ENCODE data around the gene RNF111. TPM values are rescaled to one million over a fixed set of nuclear protein-coding genes. Genes with fewer than 3 reads are reported as not detected.
A peak's percentile ranks its signal among the peaks of the same experiment; 100 is the strongest.

The RNF111 gene
- total and polyA plus RNA-seq, 9 of the 15 experiments (the other 6 are each of a cell fraction or from before 2014, with no cell fraction given): 7.9 to 26.0 (median 14.4) TPM

DNA sequence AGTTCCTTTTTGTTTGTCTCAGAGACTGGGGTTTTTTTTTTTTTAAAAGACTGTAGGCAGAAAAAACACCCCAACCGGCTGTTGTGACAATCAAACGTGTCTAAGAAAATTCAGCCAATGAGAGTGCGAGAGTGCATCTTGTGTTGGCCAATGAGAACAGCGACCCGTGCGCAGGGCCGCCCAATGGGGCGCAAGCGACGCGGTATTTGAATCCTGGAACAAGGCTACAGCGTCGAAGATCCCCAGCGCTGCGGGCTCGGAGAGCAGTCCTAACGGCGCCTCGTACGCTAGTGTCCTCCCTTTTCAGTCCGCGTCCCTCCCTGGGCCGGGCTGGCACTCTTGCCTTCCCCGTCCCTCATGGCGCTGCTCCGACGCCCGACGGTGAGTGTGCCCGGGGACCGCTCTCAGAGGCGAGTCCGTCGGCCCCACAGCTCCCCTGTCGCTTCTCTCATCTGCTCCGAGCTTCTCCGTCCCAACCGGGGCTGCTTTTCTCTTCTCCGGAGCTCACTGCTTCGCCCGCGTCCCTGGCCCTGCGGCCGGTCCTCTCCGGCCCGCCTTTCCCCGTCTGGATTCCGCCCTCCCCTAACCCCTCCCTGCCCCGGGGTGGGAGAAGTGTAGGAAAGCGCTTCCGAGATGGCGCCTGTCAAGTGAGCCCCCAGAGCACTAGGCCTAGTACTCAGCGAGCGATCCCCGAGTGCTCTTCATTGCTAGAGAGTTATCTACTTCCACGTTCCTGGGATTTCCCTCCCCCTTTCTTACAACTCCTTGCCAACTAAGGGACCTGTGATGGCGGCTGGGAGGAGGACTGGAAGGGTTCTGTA lies 117.7 kb downstream of the RNF111 start, which contains the start of gene CCNB2 (continued):
- peak; percentile 33; the same call in 1 of the 2 replicates for TF ChIP-seq RAD51 (IDR thresholded peaks at IDR 0.05; ENCODE audit: borderline replicate concordance, low read depth)
- TF ChIP-seq BRD9 (IDR thresholded peaks at IDR 0.05; ENCODE audit: low read depth, partially characterized antibody): peak; percentile 19
- TF ChIP-seq, protein P1, sequence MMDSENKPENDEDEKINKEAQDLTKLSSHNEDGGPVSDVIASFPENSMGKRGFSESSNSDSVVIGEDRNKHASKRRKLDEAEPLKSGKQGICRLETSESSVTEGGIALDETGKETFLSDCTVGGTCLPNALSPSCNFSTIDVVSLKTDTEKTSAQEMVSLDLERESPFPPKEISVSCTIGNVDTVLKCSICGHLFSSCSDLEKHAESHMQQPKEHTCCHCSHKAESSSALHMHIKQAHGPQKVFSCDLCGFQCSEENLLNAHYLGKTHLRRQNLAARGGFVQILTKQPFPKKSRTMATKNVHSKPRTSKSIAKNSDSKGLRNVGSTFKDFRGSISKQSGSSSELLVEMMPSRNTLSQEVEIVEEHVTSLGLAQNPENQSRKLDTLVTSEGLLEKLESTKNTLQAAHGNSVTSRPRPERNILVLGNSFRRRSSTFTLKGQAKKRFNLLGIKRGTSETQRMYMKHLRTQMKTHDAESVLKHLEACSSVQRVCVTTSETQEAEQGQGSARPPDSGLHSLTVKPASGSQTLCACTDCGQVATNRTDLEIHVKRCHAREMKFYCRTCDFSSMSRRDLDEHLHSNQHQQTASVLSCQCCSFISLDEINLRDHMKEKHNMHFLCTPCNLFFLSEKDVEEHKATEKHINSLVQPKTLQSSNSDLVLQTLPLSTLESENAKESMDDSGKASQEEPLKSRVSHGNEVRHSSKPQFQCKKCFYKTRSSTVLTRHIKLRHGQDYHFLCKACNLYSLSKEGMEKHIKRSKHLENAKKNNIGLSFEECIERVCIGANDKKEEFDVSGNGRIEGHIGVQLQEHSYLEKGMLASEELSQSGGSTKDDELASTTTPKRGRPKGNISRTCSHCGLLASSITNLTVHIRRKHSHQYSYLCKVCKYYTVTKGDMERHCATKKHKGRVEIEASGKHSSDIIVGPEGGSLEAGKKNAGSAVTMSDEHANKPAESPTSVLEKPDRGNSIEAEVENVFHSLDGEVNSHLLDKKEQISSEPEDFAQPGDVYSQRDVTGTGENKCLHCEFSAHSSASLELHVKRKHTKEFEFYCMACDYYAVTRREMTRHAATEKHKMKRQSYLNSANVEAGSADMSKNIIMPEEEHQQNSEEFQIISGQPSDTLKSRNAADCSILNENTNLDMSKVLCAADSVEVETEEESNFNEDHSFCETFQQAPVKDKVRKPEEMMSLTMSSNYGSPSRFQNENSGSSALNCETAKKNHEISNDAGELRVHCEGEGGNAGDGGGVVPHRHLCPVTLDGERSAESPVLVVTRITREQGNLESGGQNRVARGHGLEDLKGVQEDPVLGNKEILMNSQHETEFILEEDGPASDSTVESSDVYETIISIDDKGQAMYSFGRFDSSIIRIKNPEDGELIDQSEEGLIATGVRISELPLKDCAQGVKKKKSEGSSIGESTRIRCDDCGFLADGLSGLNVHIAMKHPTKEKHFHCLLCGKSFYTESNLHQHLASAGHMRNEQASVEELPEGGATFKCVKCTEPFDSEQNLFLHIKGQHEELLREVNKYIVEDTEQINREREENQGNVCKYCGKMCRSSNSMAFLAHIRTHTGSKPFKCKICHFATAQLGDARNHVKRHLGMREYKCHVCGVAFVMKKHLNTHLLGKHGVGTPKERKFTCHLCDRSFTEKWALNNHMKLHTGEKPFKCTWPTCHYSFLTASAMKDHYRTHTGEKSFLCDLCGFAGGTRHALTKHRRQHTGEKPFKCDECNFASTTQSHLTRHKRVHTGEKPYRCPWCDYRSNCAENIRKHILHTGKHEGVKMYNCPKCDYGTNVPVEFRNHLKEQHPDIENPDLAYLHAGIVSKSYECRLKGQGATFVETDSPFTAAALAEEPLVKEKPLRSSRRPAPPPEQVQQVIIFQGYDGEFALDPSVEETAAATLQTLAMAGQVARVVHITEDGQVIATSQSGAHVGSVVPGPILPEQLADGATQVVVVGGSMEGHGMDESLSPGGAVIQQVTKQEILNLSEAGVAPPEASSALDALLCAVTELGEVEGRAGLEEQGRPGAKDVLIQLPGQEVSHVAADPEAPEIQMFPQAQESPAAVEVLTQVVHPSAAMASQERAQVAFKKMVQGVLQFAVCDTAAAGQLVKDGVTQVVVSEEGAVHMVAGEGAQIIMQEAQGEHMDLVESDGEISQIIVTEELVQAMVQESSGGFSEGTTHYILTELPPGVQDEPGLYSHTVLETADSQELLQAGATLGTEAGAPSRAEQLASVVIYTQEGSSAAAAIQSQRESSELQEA (IDR thresholded peaks at IDR 0.05; ENCODE audit: low read depth): peak; percentile 48; the same call in 1 of the 2 replicates
- TF ChIP-seq XRCC3 (IDR thresholded peaks at IDR 0.05): no peak
- TF ChIP-seq NCOA6 (IDR thresholded peaks at IDR 0.05): peak; percentile 87
- peak; percentile 61; the same call in 1 of the 2 replicates for TF ChIP-seq LCOR (CRISPR knock-in tag; IDR thresholded peaks at IDR 0.05)
- peak; percentile 66; the same call in 1 of the 2 replicates for TF ChIP-seq NR2C2 (CRISPR knock-in tag; IDR thresholded peaks at IDR 0.05)
- no peak for TF ChIP-seq NR2C2 (tag; IDR thresholded peaks at IDR 0.05)

All from K562 (cell line).